ENCODE measurements around the gene TEX35.

DNA sequence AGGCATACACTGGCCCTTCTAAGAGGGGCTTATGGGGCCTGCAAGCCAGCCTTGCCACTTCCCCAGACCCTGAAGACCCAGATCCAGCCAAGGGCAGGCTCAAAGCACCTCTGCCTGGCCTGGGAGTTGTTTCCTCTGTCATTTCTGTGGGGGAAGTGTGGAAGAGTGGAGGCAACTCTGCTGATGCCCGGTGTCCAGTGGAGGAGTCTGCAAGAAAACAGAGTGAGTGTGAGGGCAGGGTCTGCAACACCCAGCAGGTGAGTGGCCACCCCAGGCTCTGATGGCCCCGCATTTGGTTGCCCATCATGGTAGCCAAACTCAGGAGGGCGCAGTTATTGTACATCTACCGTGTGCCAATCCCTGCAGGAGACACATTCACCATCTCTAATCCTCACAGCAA is 24.5 kb upstream of the TEX35 start:
- no peak for TF ChIP-seq CTCF (optimal IDR thresholded peaks at IDR 0.05 in 1 of 3, IDR thresholded peaks at IDR 0.05 in 1 of 3, conservative IDR thresholded peaks at IDR 0.05 in 1 of 3; ENCODE audit: extremely low read depth in 1 of 3, insufficient read depth in 2 of 3, low read length in 3 of 3)
- no peak for TF ChIP-seq EZH2 (IDR thresholded peaks at IDR 0.05; ENCODE audit: low read length)
